Tibial nerve (tissue), 4 donors: ENCODE measurements around the gene VDR. TPM values are rescaled to one million over a fixed set of nuclear protein-coding genes. Genes with fewer than 3 reads are reported as not detected.

ENCODE experiments used
- DNase-seq, 2 donors: peaks; one replicate each; pipeline ENCODE4 v3.0.0-alpha.2; 2019; ENCODE audit warnings: low spot score in 2 of 2
- H3K27ac ChIP-seq, 4 donors: fragments of 200-600 bp; sonication (generic) in 3 of 4; one replicate each; pipeline ENCODE4 v1.5.1; 2017 to 2019; ENCODE audit warnings: mild to moderate bottlenecking in 1 of 4
- H3K27me3 ChIP-seq, 2 donors: fragments of 200-600 bp; sonication (generic) in 1 of 2; one replicate each; pipeline versions ENCODE4 v1.5.1 to v1.6.0; 2017 to 2019
- H3K36me3 ChIP-seq, 3 donors: fragments of 200-600 bp; sonication (generic); one replicate each; pipeline ENCODE4 v1.5.1; 2018 to 2019
- H3K4me1 ChIP-seq, 4 donors: fragments of 200-600 bp; sonication (generic) in 3 of 4; one replicate each; pipeline ENCODE4 v1.5.1; 2017 to 2019
- H3K4me3 ChIP-seq, 4 donors: fragments of 200-600 bp; sonication (generic) in 3 of 4; one replicate each; pipeline ENCODE4 v1.5.1; 2017 to 2019; ENCODE audit warnings: mild to moderate bottlenecking in 1 of 4, moderate library complexity in 1 of 4
- H3K9me3 ChIP-seq, 4 donors: fragments of 200-600 bp; sonication (generic) in 3 of 4; one replicate each; pipeline ENCODE4 v1.5.1; 2017 to 2019
- EP300 ChIP-seq, 2 donors: sonication (generic); formaldehyde crosslinking; IDR thresholded peaks; one replicate each; pipeline ENCODE4 v1.6.1; 2017; ENCODE audit warnings: antibody characterized with exemption in 2 of 2, mild to moderate bottlenecking in 1 of 2
- POLR2A ChIP-seq, 2 donors: fragments of 450-650 bp; IDR thresholded peaks; one replicate each; pipeline ENCODE4 v1.6.1; 2017; ENCODE audit warnings: antibody characterized with exemption in 2 of 2, mild to moderate bottlenecking in 2 of 2, moderate library complexity in 2 of 2
- whole genome bisulfite sequencing, 2 donors: methylation state at CpG; one replicate each; pipeline ENCODE4 v1.1.5; 2018; 5-methylcytosine and 5-hydroxymethylcytosine counted together
- total RNA-seq, 4 donors: library from RNA; depleted of rRNA; stranded (reverse); fragments of >200 nt; gene quantifications; one replicate each; pipeline ENCODE4 v1.1.0, GENCODE V29; 2016
- TF ChIP-seq, protein P1 (sequence below), 5 experiments: fragments of 200-600 bp in 3 of 5; fragments of 450-650 bp in 2 of 5; sonication (generic) in 3 of 5; IDR thresholded peaks; one replicate each; pipeline ENCODE4 v1.5.1; 2016 to 2019; ENCODE audit warnings: antibody characterized with exemption in 5 of 5, mild to moderate bottlenecking in 3 of 5, moderate library complexity in 2 of 5

VDR gene
- total RNA-seq, 4 donors from 2014 or later, result 0.78 to 6.6 (median 1.1) TPM

DNA sequence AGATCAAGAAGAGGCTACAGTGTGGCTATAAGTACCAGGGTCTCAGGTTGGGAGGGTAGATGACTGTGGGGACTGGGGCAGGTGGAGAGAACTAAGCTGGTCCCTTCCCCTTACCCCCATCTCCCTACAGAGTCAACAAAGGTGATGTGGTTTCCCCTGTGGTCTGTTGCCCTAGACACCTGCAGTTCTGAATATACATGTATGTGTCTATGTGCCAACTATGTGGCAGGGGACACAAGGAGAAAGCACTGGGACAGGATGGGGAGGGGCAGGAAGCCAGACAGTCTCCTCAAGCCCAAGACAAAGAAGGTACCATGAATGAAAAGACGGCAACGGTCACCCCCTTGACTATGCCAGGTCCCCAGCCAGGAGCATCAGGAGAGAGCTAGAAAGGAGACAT lies 80.6 kb downstream of the VDR start:
- DNase-seq, result no peak
- Histone ChIP-seq H3K27me3 (no peaks in the 10 kb centered on the region), H3K4me3 (no peak overlapping the region), H3K9me3 (no peaks in the 10 kb centered on the region), H3K27ac (peak overlapping the region; percentile 66 to 99 (median 97)), H3K36me3 (no peaks in the 10 kb centered on the region), H3K4me1 (peaks cover 5 to 86% (median 67%) of the 10 kb centered on the region in 4 donors)
- WGBS, 2 donors, result 58 to 90% methylated on average over 2 of the region's 2 CpGs
- no peak for TF ChIP-seq POLR2A (IDR thresholded peaks at IDR 0.05)
- no peak for TF ChIP-seq EP300 (IDR thresholded peaks at IDR 0.05)
- TF ChIP-seq, protein P1, sequence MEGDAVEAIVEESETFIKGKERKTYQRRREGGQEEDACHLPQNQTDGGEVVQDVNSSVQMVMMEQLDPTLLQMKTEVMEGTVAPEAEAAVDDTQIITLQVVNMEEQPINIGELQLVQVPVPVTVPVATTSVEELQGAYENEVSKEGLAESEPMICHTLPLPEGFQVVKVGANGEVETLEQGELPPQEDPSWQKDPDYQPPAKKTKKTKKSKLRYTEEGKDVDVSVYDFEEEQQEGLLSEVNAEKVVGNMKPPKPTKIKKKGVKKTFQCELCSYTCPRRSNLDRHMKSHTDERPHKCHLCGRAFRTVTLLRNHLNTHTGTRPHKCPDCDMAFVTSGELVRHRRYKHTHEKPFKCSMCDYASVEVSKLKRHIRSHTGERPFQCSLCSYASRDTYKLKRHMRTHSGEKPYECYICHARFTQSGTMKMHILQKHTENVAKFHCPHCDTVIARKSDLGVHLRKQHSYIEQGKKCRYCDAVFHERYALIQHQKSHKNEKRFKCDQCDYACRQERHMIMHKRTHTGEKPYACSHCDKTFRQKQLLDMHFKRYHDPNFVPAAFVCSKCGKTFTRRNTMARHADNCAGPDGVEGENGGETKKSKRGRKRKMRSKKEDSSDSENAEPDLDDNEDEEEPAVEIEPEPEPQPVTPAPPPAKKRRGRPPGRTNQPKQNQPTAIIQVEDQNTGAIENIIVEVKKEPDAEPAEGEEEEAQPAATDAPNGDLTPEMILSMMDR (IDR thresholded peaks at IDR 0.05), result no peak

DNA sequence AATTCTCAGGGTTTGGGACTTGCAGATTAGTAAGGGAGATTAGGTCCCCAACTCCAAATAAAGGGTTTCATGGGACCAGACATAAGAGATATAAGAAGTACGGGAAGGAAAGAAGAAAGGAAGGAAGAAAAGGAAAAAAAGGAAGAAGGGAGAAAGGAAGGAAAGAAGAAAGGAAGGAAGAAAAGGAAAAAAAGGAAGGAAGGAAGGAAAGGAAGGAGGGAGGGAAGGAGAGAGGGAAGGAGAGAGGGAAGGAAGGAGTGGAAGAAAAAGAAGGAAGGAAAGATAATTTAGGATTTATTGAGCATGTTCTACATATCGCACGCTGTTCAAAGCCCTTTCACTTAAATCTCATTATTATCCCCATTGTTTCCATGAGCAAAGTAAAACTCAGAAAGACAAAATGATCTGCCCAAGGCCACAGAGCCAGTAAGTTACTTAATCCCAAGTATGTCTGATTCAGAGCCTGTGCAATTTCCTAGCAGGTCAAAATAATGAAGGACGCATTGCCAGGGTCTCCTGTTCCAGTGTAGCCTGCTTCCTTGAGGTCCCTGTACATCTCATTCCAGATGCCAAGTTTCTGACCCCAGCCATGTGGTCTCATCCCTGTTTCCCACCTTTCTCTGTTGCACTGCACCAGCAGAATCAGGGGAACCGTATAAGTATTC lies 81.2 kb downstream of the VDR start:
- TF ChIP-seq POLR2A (IDR thresholded peaks at IDR 0.05), result no peak
- TF ChIP-seq, protein P1 (IDR thresholded peaks at IDR 0.05), result no peak
- no peak for TF ChIP-seq EP300 (IDR thresholded peaks at IDR 0.05)
- Histone ChIP-seq H3K4me3 (no peak overlapping the region), H3K27me3 (no peaks in the 10 kb centered on the region), H3K36me3 (no peaks in the 10 kb centered on the region), H3K4me1 (peaks cover 5 to 82% (median 63%) of the 10 kb centered on the region in 4 donors), H3K9me3 (no peaks in the 10 kb centered on the region), H3K27ac (peak overlapping the region; percentile 66 to 99 (median 97))
- WGBS, 2 donors, result 88 to 89% methylated on average over 5 of the region's 5 CpGs
- DNase-seq, result no peak

DNA sequence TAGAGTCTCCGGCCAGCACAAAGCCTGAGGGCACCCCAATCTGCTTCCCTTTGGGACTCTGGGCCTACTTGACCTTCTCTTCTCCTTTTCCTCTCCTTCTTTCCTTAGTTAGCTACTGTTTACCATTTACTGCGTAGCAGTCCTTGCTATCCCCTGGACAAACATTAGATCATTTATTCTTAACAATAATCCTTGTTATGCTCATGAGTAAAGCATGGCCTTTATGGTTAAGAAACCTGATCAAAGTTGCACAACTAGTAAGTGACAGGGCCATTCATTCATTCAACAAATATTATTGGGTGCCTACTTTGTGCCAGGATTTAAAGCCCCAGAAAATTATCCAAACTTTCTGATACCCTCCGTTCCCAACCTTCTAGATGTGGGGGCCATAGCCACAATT lies 81.9 kb downstream of the VDR start:
- peaks cover 5 to 82% (median 63%) of the 10 kb centered on the region in 4 donors for H3K4me1 ChIP-seq
- H3K27ac ChIP-seq, result peak overlapping the region; percentile 96 to 99 (median 97)
- H3K36me3 ChIP-seq, result no peaks in the 10 kb centered on the region
- DNase-seq, result no peak
- 52 to 63% methylated on average over 3 of the region's 3 CpGs for WGBS, 2 donors
- no peak for TF ChIP-seq POLR2A (IDR thresholded peaks at IDR 0.05)
- TF ChIP-seq, protein P1 (IDR thresholded peaks at IDR 0.05), result no peak
- TF ChIP-seq EP300 (IDR thresholded peaks at IDR 0.05), result no peak
- no peaks in the 10 kb centered on the region for H3K9me3 ChIP-seq
- H3K4me3 ChIP-seq, result no peak overlapping the region
- no peaks in the 10 kb centered on the region for H3K27me3 ChIP-seq

DNA sequence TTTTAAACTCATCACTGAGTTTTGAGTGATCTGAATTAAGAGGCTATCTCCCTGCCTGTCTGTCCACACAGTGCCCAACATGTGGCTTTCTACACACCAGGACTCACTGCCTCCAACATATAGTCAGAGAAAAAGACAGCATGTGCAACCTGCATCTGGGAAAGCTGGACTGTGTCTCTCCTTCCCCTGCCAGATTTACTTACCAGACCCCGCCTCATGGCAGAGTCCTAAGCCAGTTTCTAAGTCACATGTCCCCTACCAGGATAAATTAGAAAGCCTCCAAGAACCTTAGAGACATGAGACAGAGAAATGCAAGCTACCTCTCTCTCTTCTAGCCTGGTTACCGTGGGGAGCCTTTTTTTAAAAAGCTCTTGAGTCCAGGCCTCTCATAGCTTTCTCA lies 82.4 kb downstream of the VDR start:
- no peak for DNase-seq
- Histone ChIP-seq H3K4me1 (peaks cover 5 to 82% (median 63%) of the 10 kb centered on the region in 4 donors), H3K36me3 (no peaks in the 10 kb centered on the region), H3K27me3 (no peaks in the 10 kb centered on the region), H3K4me3 (no peak overlapping the region), H3K9me3 (no peaks in the 10 kb centered on the region), H3K27ac (peak overlapping the region; percentile 96 to 99 (median 97))
- 59 to 68% methylated on average over 2 of the region's 2 CpGs for WGBS, 2 donors
- TF ChIP-seq EP300 (IDR thresholded peaks at IDR 0.05), result no peak
- TF ChIP-seq POLR2A (IDR thresholded peaks at IDR 0.05), result no peak
- TF ChIP-seq, protein P1 (IDR thresholded peaks at IDR 0.05), result no peak

DNA sequence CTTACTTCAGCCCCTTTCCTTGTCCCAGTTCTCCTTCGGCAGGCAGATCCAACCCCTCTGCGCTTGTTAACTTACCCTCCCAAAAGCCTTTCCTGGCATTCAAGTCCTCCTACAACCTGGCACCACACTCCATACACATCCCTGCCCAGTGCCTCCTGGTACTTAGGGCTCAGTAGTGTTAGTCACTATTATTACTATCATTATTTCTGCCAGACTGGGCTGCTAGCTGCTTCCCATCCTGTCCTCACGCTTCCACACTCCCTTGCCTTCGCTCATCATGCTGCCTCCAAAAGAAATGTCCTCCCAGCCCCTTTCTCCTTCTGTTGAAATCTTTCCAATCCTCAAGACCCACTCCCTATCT lies 83.5 kb downstream of the VDR start:
- DNase-seq, result no peak
- peaks cover 5 to 82% (median 73%) of the 10 kb centered on the region in 4 donors for H3K4me1 ChIP-seq
- 61 to 64% methylated on average over 4 of the region's 4 CpGs for WGBS, 2 donors

More for the DNA sequence above, 83.5 kb downstream of the VDR start:
- H3K36me3 ChIP-seq, result no peaks in the 10 kb centered on the region
- peak overlapping the region in 2 of 4 donors; percentile 78 to 81 for H3K4me3 ChIP-seq
- peak overlapping the region; percentile 96 to 99 (median 97) for H3K27ac ChIP-seq
- no peaks in the 10 kb centered on the region for H3K27me3 ChIP-seq
- no peaks in the 10 kb centered on the region for H3K9me3 ChIP-seq
- TF ChIP-seq EP300 (IDR thresholded peaks at IDR 0.05), result no peak
- TF ChIP-seq, protein P1 (IDR thresholded peaks at IDR 0.05), result no peak
- no peak for TF ChIP-seq POLR2A (IDR thresholded peaks at IDR 0.05)
